ENCODE measurements around the gene PDCL3.

GRCh38 chr2:100524331-100524730 is 38.5 kb upstream of the PDCL3 start:
- TF ChIP-seq MAX (IDR thresholded peaks at IDR 0.05; ENCODE audit: low read depth), result no peak
- no peak for TF ChIP-seq POLR2AphosphoS5 (IDR thresholded peaks at IDR 0.05; ENCODE audit: low read depth, low read length)
- no peak for TF ChIP-seq USF2 (IDR thresholded peaks at IDR 0.05; ENCODE audit: borderline replicate concordance, low read depth, low read length)
- TF ChIP-seq CTCF (IDR thresholded peaks at IDR 0.05), result no peak
- no peak for TF ChIP-seq EZH2phosphoT487 (IDR thresholded peaks at IDR 0.05; ENCODE audit: borderline replicate concordance, low read depth)
- no peak for TF ChIP-seq EP300 (IDR thresholded peaks at IDR 0.05; ENCODE audit: borderline replicate concordance in 1 of 2, low read depth in 1 of 2, low read length in 1 of 2)
- TF ChIP-seq MXI1 (IDR thresholded peaks at IDR 0.05; ENCODE audit: low read depth, low read length), result no peak
- no peak for TF ChIP-seq RAD21 (IDR thresholded peaks at IDR 0.05; ENCODE audit: low read length)

Data from SK-N-SH (cell line).